ENCODE results near the gene MRPS31. TPM values are rescaled to one million over a fixed set of nuclear protein-coding genes. Genes with fewer than 3 reads are reported as not detected.

Gene MRPS31
- total and polyA plus RNA-seq, 10 of the 15 experiments (the other 5 are each of a cell fraction or from before 2014, with no cell fraction given), result 20.3 to 60.9 (median 43.1) TPM

DNA sequence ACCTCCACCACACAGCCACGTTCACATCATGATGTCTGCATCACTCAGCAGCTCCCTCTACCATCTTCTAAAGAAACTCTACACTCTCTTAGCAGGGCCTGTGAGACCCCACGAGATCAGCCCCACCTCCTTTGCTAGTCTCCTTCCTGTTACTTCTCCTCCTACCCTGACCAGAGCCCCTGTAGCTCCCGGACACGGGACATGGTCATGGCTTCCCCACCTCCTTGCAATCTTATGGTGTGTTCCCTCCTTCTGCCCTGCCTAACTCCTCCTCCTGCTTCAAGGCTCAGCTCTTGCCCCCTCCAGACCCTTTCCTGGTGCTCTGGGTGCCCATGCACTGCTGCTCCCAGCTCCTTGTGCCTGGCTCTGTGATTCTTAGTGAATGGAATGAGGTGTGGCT, 8.1 kb upstream of the MRPS31 start:
- no peak overlapping the region for H3K9ac ChIP-seq (ENCODE audit: control insufficient read depth, insufficient read depth, low read length)
- ATAC-seq (no peak), DNase-seq (ENCODE audit: low read depth, low spot score) (no peak), FAIRE-seq (no peak)
- CTCF ChIA-PET, result interaction anchor here (1.0 to 4.5 kb wide), 11 partner anchors 9 to 836 kb away, joined by 3 to 36 read pairs (median 19); partner anchors contain the start of gene SLC25A15
- no peak overlapping the region for H2AFZ ChIP-seq (ENCODE audit: control insufficient read depth, low read depth, low read length)
- no TSS peak for BruUV-seq (replicated peaks)
- no peak overlapping the region for H3K4me3 ChIP-seq
- TF ChIP-seq, protein P1, sequence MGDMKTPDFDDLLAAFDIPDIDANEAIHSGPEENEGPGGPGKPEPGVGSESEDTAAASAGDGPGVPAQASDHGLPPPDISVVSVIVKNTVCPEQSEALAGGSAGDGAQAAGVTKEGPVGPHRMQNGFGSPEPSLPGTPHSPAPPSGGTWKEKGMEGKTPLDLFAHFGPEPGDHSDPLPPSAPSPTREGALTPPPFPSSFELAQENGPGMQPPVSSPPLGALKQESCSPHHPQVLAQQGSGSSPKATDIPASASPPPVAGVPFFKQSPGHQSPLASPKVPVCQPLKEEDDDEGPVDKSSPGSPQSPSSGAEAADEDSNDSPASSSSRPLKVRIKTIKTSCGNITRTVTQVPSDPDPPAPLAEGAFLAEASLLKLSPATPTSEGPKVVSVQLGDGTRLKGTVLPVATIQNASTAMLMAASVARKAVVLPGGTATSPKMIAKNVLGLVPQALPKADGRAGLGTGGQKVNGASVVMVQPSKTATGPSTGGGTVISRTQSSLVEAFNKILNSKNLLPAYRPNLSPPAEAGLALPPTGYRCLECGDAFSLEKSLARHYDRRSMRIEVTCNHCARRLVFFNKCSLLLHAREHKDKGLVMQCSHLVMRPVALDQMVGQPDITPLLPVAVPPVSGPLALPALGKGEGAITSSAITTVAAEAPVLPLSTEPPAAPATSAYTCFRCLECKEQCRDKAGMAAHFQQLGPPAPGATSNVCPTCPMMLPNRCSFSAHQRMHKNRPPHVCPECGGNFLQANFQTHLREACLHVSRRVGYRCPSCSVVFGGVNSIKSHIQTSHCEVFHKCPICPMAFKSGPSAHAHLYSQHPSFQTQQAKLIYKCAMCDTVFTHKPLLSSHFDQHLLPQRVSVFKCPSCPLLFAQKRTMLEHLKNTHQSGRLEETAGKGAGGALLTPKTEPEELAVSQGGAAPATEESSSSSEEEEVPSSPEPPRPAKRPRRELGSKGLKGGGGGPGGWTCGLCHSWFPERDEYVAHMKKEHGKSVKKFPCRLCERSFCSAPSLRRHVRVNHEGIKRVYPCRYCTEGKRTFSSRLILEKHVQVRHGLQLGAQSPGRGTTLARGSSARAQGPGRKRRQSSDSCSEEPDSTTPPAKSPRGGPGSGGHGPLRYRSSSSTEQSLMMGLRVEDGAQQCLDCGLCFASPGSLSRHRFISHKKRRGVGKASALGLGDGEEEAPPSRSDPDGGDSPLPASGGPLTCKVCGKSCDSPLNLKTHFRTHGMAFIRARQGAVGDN (IDR thresholded peaks at IDR 0.05), result no peak
- no peak for TF ChIP-seq ETV6 (conservative IDR thresholded peaks at IDR 0.05 in 1 of 2, IDR thresholded peaks at IDR 0.05 in 1 of 2; ENCODE audit: borderline replicate concordance in 1 of 2, low read depth in 1 of 2)
- TF ChIP-seq NR2C1 (IDR thresholded peaks at IDR 0.05), result no peak
- TF ChIP-seq ZZZ3 (IDR thresholded peaks at IDR 0.05; ENCODE audit: control insufficient read depth, insufficient read length, low read depth), result no peak
- TF ChIP-seq EP300 (IDR thresholded peaks at IDR 0.05; ENCODE audit: borderline replicate concordance in 1 of 2, control insufficient read depth in 1 of 2, low read depth in 2 of 2, low read length in 2 of 2), result no peak
- no peak for TF ChIP-seq ASH2L (IDR thresholded peaks at IDR 0.05; ENCODE audit: borderline replicate concordance, low read depth)
- no peak for TF ChIP-seq KLF5 (IDR thresholded peaks at IDR 0.05; ENCODE audit: partially characterized antibody)
- TF ChIP-seq, protein P2, sequence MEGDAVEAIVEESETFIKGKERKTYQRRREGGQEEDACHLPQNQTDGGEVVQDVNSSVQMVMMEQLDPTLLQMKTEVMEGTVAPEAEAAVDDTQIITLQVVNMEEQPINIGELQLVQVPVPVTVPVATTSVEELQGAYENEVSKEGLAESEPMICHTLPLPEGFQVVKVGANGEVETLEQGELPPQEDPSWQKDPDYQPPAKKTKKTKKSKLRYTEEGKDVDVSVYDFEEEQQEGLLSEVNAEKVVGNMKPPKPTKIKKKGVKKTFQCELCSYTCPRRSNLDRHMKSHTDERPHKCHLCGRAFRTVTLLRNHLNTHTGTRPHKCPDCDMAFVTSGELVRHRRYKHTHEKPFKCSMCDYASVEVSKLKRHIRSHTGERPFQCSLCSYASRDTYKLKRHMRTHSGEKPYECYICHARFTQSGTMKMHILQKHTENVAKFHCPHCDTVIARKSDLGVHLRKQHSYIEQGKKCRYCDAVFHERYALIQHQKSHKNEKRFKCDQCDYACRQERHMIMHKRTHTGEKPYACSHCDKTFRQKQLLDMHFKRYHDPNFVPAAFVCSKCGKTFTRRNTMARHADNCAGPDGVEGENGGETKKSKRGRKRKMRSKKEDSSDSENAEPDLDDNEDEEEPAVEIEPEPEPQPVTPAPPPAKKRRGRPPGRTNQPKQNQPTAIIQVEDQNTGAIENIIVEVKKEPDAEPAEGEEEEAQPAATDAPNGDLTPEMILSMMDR (IDR thresholded peaks at IDR 0.05 in 2 of 3, conservative IDR thresholded peaks at IDR 0.05 in 1 of 3; ENCODE audit: control insufficient read depth in 2 of 3, extremely low read depth in 1 of 3, insufficient read depth in 1 of 3, low read depth in 3 of 3, low read length in 3 of 3), result no peak
- no peak for TF ChIP-seq NFYA (IDR thresholded peaks at IDR 0.05; ENCODE audit: borderline replicate concordance, low read depth, low read length)
- no peak for TF ChIP-seq EZH2 (IDR thresholded peaks at IDR 0.05; ENCODE audit: borderline replicate concordance, control insufficient read depth, low read depth, low read length)
- TF ChIP-seq MTA2 (IDR thresholded peaks at IDR 0.05; ENCODE audit: low read depth), result no peak
- H3K27me3 ChIP-seq (replicated peaks in 1 of 2; ENCODE audit: control insufficient read depth in 2 of 2, insufficient read depth in 2 of 2, low read length in 1 of 2), result no peaks in the 10 kb centered on the region
- H3K36me3 ChIP-seq (ENCODE audit: control insufficient read depth in 2 of 2, insufficient read depth in 2 of 2, low read length in 1 of 2), result no peaks in the 10 kb centered on the region
- in situ Hi-C loops (cut with MboI), result loop anchor here (5.0 kb wide), 1 partner anchor 717 kb away; no protein-coding TSS in a partner anchor
- H3K9me3 ChIP-seq (replicated peaks; ENCODE audit: control insufficient read depth, insufficient read depth, low read length), result no peaks in the 10 kb centered on the region
- H3K4me1 ChIP-seq (ENCODE audit: control insufficient read depth, insufficient read depth, low read length), result peaks cover 11% of the 10 kb centered on the region
- RAD21 ChIA-PET (ENCODE audit: unreplicated experiment), result interaction anchor here (0.9 kb wide), 2 partner anchors 11 to 111 kb away, joined by 3 read pairs; no protein-coding TSS in a partner anchor
- H3K4me2 ChIP-seq (ENCODE audit: control insufficient read depth, insufficient read depth), result no peak overlapping the region
- H4K20me1 ChIP-seq (ENCODE audit: control insufficient read depth, insufficient read depth), result no peaks in the 10 kb centered on the region
- SMC1A ChIA-PET (ENCODE audit: uncharacterized antibody, unreplicated experiment), result interaction anchor here (0.8 to 2.6 kb wide), 5 partner anchors 11 to 1093 kb away, joined by 3 to 15 read pairs (median 5); partner anchors contain the start of gene SLC25A15
- POLR2A ChIA-PET, result no interaction called here
- H3K27ac ChIP-seq (ENCODE audit: control insufficient read depth, insufficient read depth), result no peak overlapping the region
- intact Hi-C loops (cut with micrococcal nuclease; ENCODE audit: unreplicated experiment), result loop anchor here (5.0 to 10.0 kb wide), 7 partner anchors 38 to 1092 kb away; partner anchors contain the start of gene FOXO1
- WGBS (ENCODE audit: insufficient coverage, insufficient replicate concordance, low lambda C conversion rate, missing lambda C conversion rate), result 34% methylated on average over 4 of the region's 4 CpGs
- H3K79me2 ChIP-seq (ENCODE audit: control insufficient read depth, insufficient read depth, low read length), result no peaks in the 10 kb centered on the region
